A549 (cell line): ENCODE measurements around the gene SLC13A5. TPM values are rescaled to one million over a fixed set of nuclear protein-coding genes. Genes with fewer than 3 reads are reported as not detected.

Source experiments
- ATAC-seq, 2 experiments: fragments of 200-7000 bp in 1 of 2; fragments of >200 bp in 1 of 2; cut with Nextera tagmentation in 1 of 2; cut with Tn5 transposase in 1 of 2; 3 replicates each; pipeline versions ENCODE4 v1.8.0 to v1.9.1; 2018 to 2020; ENCODE audit warnings: mild to moderate bottlenecking in 1 of 2, moderate library complexity in 1 of 2
- CTCF ChIA-PET: fragments of 300-600 bp; sonication (Branson Sonifier 250); formaldehyde crosslinking; extraction: SDS; loops from one replicate; lab custom pipeline; 2021; ENCODE audit warnings: antibody characterized with exemption, inconsistent platforms; lab: Yijun Ruan, JAX
- POLR2A ChIA-PET: fragments of 350-600 bp; formaldehyde crosslinking; extraction: SDS; loops from one replicate; lab custom pipeline; 2021; ENCODE audit warnings: antibody characterized with exemption, inconsistent platforms; lab: Yijun Ruan, JAX
- DNase-seq, 2 experiments: peaks; one replicate each; pipeline versions ENCODE4 v3.0.0 to v3.0.0-alpha.2; 2011 to 2016; ENCODE audit warnings: low read depth in 1 of 2, low spot score in 1 of 2
- FAIRE-seq: peaks from 2 replicates; lab custom pipeline; 2011; peaks lifted over from hg19 to GRCh38; lab: Jason Lieb, UNC
- H3K27ac ChIP-seq, 2 experiments: fragments of >200 bp; sonication (Bioruptor Twin); formaldehyde crosslinking; 3 replicates each; pipeline ENCODE4 v1.5.1; 2016 to 2017
- H3K4me1 ChIP-seq: fragments of >200 bp; sonication (Bioruptor Twin); formaldehyde crosslinking; 3 replicates; pipeline ENCODE4 v1.6.1; 2016
- H3K4me2 ChIP-seq: fragments of >200 bp; sonication (Bioruptor Twin); formaldehyde crosslinking; 3 replicates; pipeline ENCODE4 v1.6.1; 2016
- H3K4me3 ChIP-seq: fragments of >200 bp; sonication (Bioruptor Twin); formaldehyde crosslinking; 3 replicates; pipeline ENCODE4 v1.5.1; 2016
- H3K9me3 ChIP-seq: fragments of >200 bp; sonication (Bioruptor Twin); formaldehyde crosslinking; 3 replicates; pipeline ENCODE4 v1.6.1; 2016
- CBX8 ChIP-seq: fragments of 200-600 bp; sonication (generic); IDR thresholded peaks from 2 replicates; pipeline ENCODE4 v1.6.1; 2016
- CEBPB ChIP-seq, 2 experiments: fragments of >200 bp in 1 of 2; sonication (Bioruptor Twin) in 1 of 2; formaldehyde crosslinking in 1 of 2; IDR thresholded peaks; 2 replicates each; pipeline ENCODE4 v1.6.1; 2012 to 2016
- CHD2 ChIP-seq: fragments of 150-350 bp; IDR thresholded peaks from 2 replicates; pipeline ENCODE4 v1.6.1; 2014; ENCODE audit warnings: low read length; ENCODE audit not compliant: partially characterized antibody
- CHD4 ChIP-seq: fragments of 200-600 bp; sonication (generic); IDR thresholded peaks from 2 replicates; pipeline ENCODE4 v1.6.1; 2016; ENCODE audit warnings: antibody characterized with exemption, mild to moderate bottlenecking, borderline replicate concordance
- EP300 ChIP-seq, 2 experiments: fragments of >200 bp; sonication (Bioruptor Twin); formaldehyde crosslinking; IDR thresholded peaks; 2 replicates in 1 of 2; 3 replicates in 1 of 2; pipeline ENCODE4 v1.6.1; 2016 to 2017
- FOSB ChIP-seq: fragments of 250-450 bp; sonication (Bioruptor Pico); IDR thresholded peaks from 2 replicates; pipeline ENCODE4 v1.5.0; 2020; ENCODE audit warnings: mild to moderate bottlenecking, moderate library complexity
- FOXS1 ChIP-seq: fragments of 250-450 bp; sonication (Bioruptor Pico); IDR thresholded peaks from 2 replicates; pipeline ENCODE4 v1.5.0; 2020; ENCODE audit warnings: mild to moderate bottlenecking, moderate library complexity
- GATA3 ChIP-seq: IDR thresholded peaks from 2 replicates; pipeline ENCODE4 v1.6.1; 2012; ENCODE audit warnings: borderline replicate concordance
- HDAC2 ChIP-seq: fragments of 200-600 bp; sonication (generic); IDR thresholded peaks from 2 replicates; pipeline ENCODE4 v1.6.1; 2016
- HEYL ChIP-seq: fragments of 250-450 bp; sonication (Bioruptor Pico); IDR thresholded peaks from 2 replicates; pipeline ENCODE4 v1.8.0; 2021; ENCODE audit warnings: mild to moderate bottlenecking, moderate library complexity
- HOXA7 ChIP-seq: fragments of 250-450 bp; sonication (Bioruptor Pico); IDR thresholded peaks from 2 replicates; pipeline ENCODE4 v1.5.0; 2020; ENCODE audit warnings: mild to moderate bottlenecking, moderate library complexity
- JUN ChIP-seq, 2 experiments: fragments of >200 bp; sonication (Bioruptor Twin); formaldehyde crosslinking; IDR thresholded peaks; 2 replicates in 1 of 2; 3 replicates in 1 of 2; pipeline ENCODE4 v1.6.1; 2016 to 2017
- JUNB ChIP-seq: fragments of >200 bp; sonication (Bioruptor Twin); formaldehyde crosslinking; IDR thresholded peaks from 2 replicates; pipeline ENCODE4 v1.6.1; 2016
- NPAS2 ChIP-seq: fragments of 250-450 bp; sonication (Bioruptor Pico); IDR thresholded peaks from 2 replicates; pipeline ENCODE4 v1.8.0; 2022; ENCODE audit warnings: mild to moderate bottlenecking, moderate library complexity, borderline replicate concordance
- NR3C1 ChIP-seq: fragments of >200 bp; sonication (Bioruptor Twin); formaldehyde crosslinking; IDR thresholded peaks from 3 replicates; pipeline ENCODE4 v1.6.1; 2017
- PHF8 ChIP-seq: fragments of 200-600 bp; sonication (generic); IDR thresholded peaks from 2 replicates; pipeline ENCODE4 v1.6.1; 2016; ENCODE audit warnings: low read depth, mild to moderate bottlenecking, antibody characterized with exemption, moderate library complexity, borderline replicate concordance
- POLR2AphosphoS2 ChIP-seq: conservative IDR thresholded peaks from 2 replicates; pipeline ENCODE4 v1.6.1; 2012; ENCODE audit warnings: low read length, improper control_type of control experiment, inconsistent platforms
- RAD21 ChIP-seq, 2 experiments: fragments of >200 bp in 1 of 2; sonication (Bioruptor Twin) in 1 of 2; formaldehyde crosslinking in 1 of 2; IDR thresholded peaks in 1 of 2; conservative IDR thresholded peaks in 1 of 2; 2 replicates in 1 of 2; 3 replicates in 1 of 2; pipeline ENCODE4 v1.6.1; 2012 to 2018; ENCODE audit warnings: inconsistent platforms in 1 of 2
- RARB ChIP-seq: fragments of 250-450 bp; sonication (Bioruptor Pico); IDR thresholded peaks from 2 replicates; pipeline ENCODE4 v1.8.0; 2021; ENCODE audit warnings: mild to moderate bottlenecking, moderate library complexity
- RNF2 ChIP-seq: fragments of 200-600 bp; sonication (generic); IDR thresholded peaks from 2 replicates; pipeline ENCODE4 v1.6.1; 2016; ENCODE audit warnings: low read depth, mild to moderate bottlenecking, antibody characterized with exemption, moderate library complexity, borderline replicate concordance
- SREBF2 ChIP-seq: fragments of 450-650 bp; IDR thresholded peaks from 2 replicates; pipeline ENCODE4 v1.6.1; 2014; ENCODE audit warnings: mild to moderate bottlenecking, moderate library complexity
- TFCP2L1 ChIP-seq: fragments of 250-450 bp; sonication (Bioruptor Pico); IDR thresholded peaks from 2 replicates; pipeline ENCODE4 v1.5.0; 2021; ENCODE audit warnings: mild to moderate bottlenecking
- ZFP36 ChIP-seq: fragments of 450-650 bp; IDR thresholded peaks from 2 replicates; pipeline ENCODE4 v1.6.1; 2014; ENCODE audit warnings: borderline replicate concordance; ENCODE audit not compliant: partially characterized antibody
- ZNF302 ChIP-seq: fragments of 250-450 bp; sonication (Bioruptor Pico); IDR thresholded peaks from 2 replicates; pipeline ENCODE4 v1.9.0; 2021; ENCODE audit warnings: inconsistent platforms, mild to moderate bottlenecking, moderate library complexity
- ZSCAN20 ChIP-seq: fragments of 250-450 bp; sonication (Bioruptor Pico); IDR thresholded peaks from 2 replicates; pipeline ENCODE4 v1.8.0; 2022; ENCODE audit warnings: mild to moderate bottlenecking, moderate library complexity
- WGBS: methylation state at CpG from one replicate; pipeline ENCODE4 v1.1.6; 2017; ENCODE audit errors: missing lambda C conversion rate; 5-methylcytosine and 5-hydroxymethylcytosine counted together
- polyA plus RNA-seq, 4 experiments: library from polyadenylated mRNA; depleted of rRNA in 3 of 4; stranded (reverse); fragments of >200 nt; fragmentation: RNase III in 1 of 4; extraction: RNeasy Plus Mini Kit Qiagen cat#74134 plus additional on column Dnase treatment in 1 of 4; gene quantifications; 2 replicates in 3 of 4; 3 replicates in 1 of 4; pipeline ENCODE4 v1.2.3, GENCODE V29; 2011 to 2017
- TF ChIP-seq, protein P1 (sequence below): fragments of >200 bp; sonication (Bioruptor Twin); formaldehyde crosslinking; IDR thresholded peaks from 3 replicates; pipeline ENCODE4 v1.6.1; 2016
- TF ChIP-seq, protein P2 (sequence below): fragments of >200 bp; sonication (Bioruptor Twin); formaldehyde crosslinking; IDR thresholded peaks from 2 replicates; pipeline ENCODE4 v1.6.1; 2016
- TF ChIP-seq, protein P3 (sequence below): IDR thresholded peaks from 2 replicates; pipeline ENCODE4 v1.6.1; 2012
- TF ChIP-seq, protein P4 (sequence below): fragments of 250-450 bp; sonication (Bioruptor Pico); IDR thresholded peaks from 2 replicates; pipeline ENCODE4 v1.5.0; 2021; ENCODE audit warnings: mild to moderate bottlenecking, moderate library complexity, borderline replicate concordance

The SLC13A5 gene
- polyA plus RNA-seq, 2 of the 4 experiments (the other 2 are of a cell fraction), result 0.15 to 0.26 TPM

- no peak for FAIRE-seq
Observed at GRCh38 chr17:6671431-6671830, 41.7 kb downstream of the SLC13A5 start.

DNA sequence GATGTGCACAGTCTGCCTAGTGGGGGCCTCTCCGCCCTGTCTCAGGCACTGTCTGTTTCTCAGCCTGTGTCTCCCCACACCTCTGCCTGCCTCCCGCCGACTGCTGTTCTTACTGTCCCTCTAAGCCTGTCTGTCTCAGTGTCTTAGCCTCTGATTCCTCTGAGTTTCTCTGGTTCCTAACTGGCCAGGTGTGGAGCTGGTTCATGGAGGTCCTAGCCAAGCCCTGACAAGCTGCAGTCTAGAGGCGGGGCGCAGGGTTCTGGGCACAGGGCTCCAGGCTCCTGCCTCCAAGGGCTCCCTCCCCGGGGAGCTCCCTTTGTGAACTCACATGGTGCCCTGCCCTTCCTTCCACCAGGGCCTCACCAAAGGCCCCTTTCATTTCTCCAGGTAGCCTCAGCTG lies 42.2 kb downstream of the SLC13A5 start:
- no peak for ATAC-seq
- POLR2A ChIA-PET, result interaction anchor here (0.6 kb wide), 1 partner anchor 310 kb away, joined by 4 read pairs; no protein-coding TSS in a partner anchor
- no peak overlapping the region for H3K27ac ChIP-seq

More at GRCh38 chr17:6671431-6671830, 41.7 kb downstream of the SLC13A5 start:
- no peak for TF ChIP-seq CHD2
- TF ChIP-seq, all 56 proteins: peak for 0
- no peak overlapping the region for H3K4me2 ChIP-seq
- ATAC-seq (no peak; a peak in 1 of 6 replicates), DNase-seq (no peak)
- H3K4me3 ChIP-seq, result no peak overlapping the region
- peaks cover 4% of the 10 kb centered on the region; the same call in 1 of the 3 replicates for H3K4me1 ChIP-seq
- 45% methylated on average over 7 of the region's 7 CpGs for WGBS
- H3K9me3 ChIP-seq, result no peaks in the 10 kb centered on the region
- POLR2A ChIA-PET, result interaction anchor here (0.6 kb wide), 1 partner anchor 310 kb away, joined by 4 read pairs; no protein-coding TSS in a partner anchor
- no peak overlapping the region for H3K27ac ChIP-seq
- CTCF ChIA-PET, result interaction anchor here (0.8 to 17.8 kb wide), 7 partner anchors 8 to 334 kb away, joined by 3 to 293 read pairs (median 5); partner anchors contain the start of gene RNASEK

DNA sequence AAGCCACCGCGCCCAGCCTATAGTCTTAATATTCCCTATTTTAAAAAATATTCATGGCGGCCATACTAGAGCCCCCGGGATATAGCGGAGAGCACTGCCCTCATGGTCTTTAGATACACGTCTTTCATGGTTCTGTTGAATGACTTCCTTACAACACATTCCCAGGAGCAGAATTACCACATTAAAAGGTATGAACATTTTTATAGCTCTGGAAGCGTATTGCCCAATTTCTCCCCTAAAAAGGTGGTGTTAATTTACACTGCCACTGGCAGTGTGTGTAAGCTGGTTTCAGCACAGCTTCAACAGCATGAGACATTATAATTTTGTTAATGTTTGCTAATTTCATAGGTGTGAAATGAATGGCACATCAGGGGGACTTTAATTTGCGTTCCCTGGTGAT lies 42.6 kb downstream of the SLC13A5 start:
- no peak for DNase-seq
- TF ChIP-seq, protein P1, sequence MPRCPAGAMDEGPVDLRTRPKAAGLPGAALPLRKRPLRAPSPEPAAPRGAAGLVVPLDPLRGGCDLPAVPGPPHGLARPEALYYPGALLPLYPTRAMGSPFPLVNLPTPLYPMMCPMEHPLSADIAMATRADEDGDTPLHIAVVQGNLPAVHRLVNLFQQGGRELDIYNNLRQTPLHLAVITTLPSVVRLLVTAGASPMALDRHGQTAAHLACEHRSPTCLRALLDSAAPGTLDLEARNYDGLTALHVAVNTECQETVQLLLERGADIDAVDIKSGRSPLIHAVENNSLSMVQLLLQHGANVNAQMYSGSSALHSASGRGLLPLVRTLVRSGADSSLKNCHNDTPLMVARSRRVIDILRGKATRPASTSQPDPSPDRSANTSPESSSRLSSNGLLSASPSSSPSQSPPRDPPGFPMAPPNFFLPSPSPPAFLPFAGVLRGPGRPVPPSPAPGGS, result no peak
- TF ChIP-seq JUNB, result no peak
- TF ChIP-seq ZFP36, result no peak
- no peak for TF ChIP-seq HDAC2
- no peak for TF ChIP-seq HEYL
- TF ChIP-seq JUN (IDR thresholded peaks at IDR 0.05), result no peak
- no peak for TF ChIP-seq SREBF2
- no peak for TF ChIP-seq ZSCAN20 (CRISPR knock-in tag)
- TF ChIP-seq FOXS1 (CRISPR knock-in tag), result no peak
- TF ChIP-seq, protein P2, sequence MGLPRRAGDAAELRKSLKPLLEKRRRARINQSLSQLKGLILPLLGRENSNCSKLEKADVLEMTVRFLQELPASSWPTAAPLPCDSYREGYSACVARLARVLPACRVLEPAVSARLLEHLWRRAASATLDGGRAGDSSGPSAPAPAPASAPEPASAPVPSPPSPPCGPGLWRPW, result no peak
- no peak for TF ChIP-seq HOXA7
- TF ChIP-seq NR3C1, result no peak
- TF ChIP-seq CHD4, result no peak
- TF ChIP-seq CHD2, result no peak
- no peak for TF ChIP-seq CBX8
- TF ChIP-seq, all 56 proteins: peak for 0
- Histone ChIP-seq H3K4me3 (no peak overlapping the region), H3K27ac (no peak overlapping the region), H3K9me3 (no peaks in the 10 kb centered on the region), H3K4me1 (peaks cover 4% of the 10 kb centered on the region; the same call in 1 of the 3 replicates), H3K4me2 (no peak overlapping the region)
- ChIA-PET CTCF (interaction anchor here (0.5 to 17.8 kb wide), 7 partner anchors 9 to 335 kb away, joined by 3 to 293 read pairs (median 5); partner anchors contain the start of genes RNASEK and SLC13A5), POLR2A (no interaction called here)
- 91% methylated on average over 8 of the region's 8 CpGs for WGBS
- FAIRE-seq, result no peak
- no peak for ATAC-seq

More for the DNA sequence above, 42.2 kb downstream of the SLC13A5 start:
- Histone ChIP-seq H3K4me1 (peaks cover 4% of the 10 kb centered on the region; the same call in 1 of the 3 replicates), H3K9me3 (no peaks in the 10 kb centered on the region), H3K4me2 (no peak overlapping the region), H3K4me3 (no peak overlapping the region)
- CTCF ChIA-PET, result interaction anchor here (0.6 to 17.8 kb wide), 9 partner anchors 8 to 335 kb away, joined by 3 to 293 read pairs (median 5); partner anchors contain the start of gene RNASEK
- 82% methylated on average over 6 of the region's 6 CpGs for WGBS
- FAIRE-seq (no peak), DNase-seq (no peak)
- TF ChIP-seq FOSB (CRISPR knock-in tag), result no peak
- no peak for TF ChIP-seq ZSCAN20 (CRISPR knock-in tag)
- no peak for TF ChIP-seq NR3C1
- TF ChIP-seq PHF8, result no peak
- TF ChIP-seq EP300 (IDR thresholded peaks at IDR 0.05), result no peak
- no peak for TF ChIP-seq RARB (CRISPR knock-in tag)
- TF ChIP-seq NPAS2 (CRISPR knock-in tag), result no peak
- TF ChIP-seq HDAC2, result no peak
- TF ChIP-seq POLR2AphosphoS2, result no peak
- TF ChIP-seq, protein P3, sequence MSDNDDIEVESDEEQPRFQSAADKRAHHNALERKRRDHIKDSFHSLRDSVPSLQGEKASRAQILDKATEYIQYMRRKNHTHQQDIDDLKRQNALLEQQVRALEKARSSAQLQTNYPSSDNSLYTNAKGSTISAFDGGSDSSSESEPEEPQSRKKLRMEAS, result no peak
- TF ChIP-seq HEYL, result no peak
- TF ChIP-seq ZNF302 (CRISPR knock-in tag), result no peak
- TF ChIP-seq TFCP2L1 (CRISPR knock-in tag), result no peak
- TF ChIP-seq CEBPB (IDR thresholded peaks at IDR 0.05), result no peak
- TF ChIP-seq RAD21 (conservative IDR thresholded peaks at IDR 0.05 in 1 of 2, IDR thresholded peaks at IDR 0.05 in 1 of 2), result no peak
- TF ChIP-seq, protein P4, sequence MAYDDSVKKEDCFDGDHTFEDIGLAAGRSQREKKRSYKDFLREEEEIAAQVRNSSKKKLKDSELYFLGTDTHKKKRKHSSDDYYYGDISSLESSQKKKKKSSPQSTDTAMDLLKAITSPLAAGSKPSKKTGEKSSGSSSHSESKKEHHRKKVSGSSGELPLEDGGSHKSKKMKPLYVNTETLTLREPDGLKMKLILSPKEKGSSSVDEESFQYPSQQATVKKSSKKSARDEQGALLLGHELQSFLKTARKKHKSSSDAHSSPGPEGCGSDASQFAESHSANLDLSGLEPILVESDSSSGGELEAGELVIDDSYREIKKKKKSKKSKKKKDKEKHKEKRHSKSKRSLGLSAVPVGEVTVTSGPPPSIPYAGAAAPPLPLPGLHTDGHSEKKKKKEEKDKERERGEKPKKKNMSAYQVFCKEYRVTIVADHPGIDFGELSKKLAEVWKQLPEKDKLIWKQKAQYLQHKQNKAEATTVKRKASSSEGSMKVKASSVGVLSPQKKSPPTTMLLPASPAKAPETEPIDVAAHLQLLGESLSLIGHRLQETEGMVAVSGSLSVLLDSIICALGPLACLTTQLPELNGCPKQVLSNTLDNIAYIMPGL (CRISPR knock-in tag), result no peak
- TF ChIP-seq GATA3, result no peak
- no peak for TF ChIP-seq RNF2
- TF ChIP-seq CHD4, result no peak
- no peak for TF ChIP-seq JUN (IDR thresholded peaks at IDR 0.05)
